ENCODE measurements around the gene CARMIL1.

The CARMIL1 gene

GRCh38 chr6:25417046-25417605 lies 138.0 kb downstream of the CARMIL1 start:
- TF ChIP-seq, protein P1, sequence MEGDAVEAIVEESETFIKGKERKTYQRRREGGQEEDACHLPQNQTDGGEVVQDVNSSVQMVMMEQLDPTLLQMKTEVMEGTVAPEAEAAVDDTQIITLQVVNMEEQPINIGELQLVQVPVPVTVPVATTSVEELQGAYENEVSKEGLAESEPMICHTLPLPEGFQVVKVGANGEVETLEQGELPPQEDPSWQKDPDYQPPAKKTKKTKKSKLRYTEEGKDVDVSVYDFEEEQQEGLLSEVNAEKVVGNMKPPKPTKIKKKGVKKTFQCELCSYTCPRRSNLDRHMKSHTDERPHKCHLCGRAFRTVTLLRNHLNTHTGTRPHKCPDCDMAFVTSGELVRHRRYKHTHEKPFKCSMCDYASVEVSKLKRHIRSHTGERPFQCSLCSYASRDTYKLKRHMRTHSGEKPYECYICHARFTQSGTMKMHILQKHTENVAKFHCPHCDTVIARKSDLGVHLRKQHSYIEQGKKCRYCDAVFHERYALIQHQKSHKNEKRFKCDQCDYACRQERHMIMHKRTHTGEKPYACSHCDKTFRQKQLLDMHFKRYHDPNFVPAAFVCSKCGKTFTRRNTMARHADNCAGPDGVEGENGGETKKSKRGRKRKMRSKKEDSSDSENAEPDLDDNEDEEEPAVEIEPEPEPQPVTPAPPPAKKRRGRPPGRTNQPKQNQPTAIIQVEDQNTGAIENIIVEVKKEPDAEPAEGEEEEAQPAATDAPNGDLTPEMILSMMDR (IDR thresholded peaks at IDR 0.05; ENCODE audit: control insufficient read depth, extremely low read depth, insufficient read depth), result no peak
- no peak for DNase-seq (ENCODE audit: low read depth)
- H3K4me3 ChIP-seq (ENCODE audit: low read depth, low read length), result no peak overlapping the region

- no peak for DNase-seq (ENCODE audit: low read depth)
- H3K4me3 ChIP-seq (ENCODE audit: low read depth, low read length), result no peak overlapping the region
- TF ChIP-seq, protein P1 (IDR thresholded peaks at IDR 0.05; ENCODE audit: control insufficient read depth, extremely low read depth, insufficient read depth), result no peak
These were observed 139.4 kb downstream of the CARMIL1 start for GRCh38 chr6:25418454-25419052.

GRCh38 chr6:25419879-25420278 lies 140.7 kb downstream of the CARMIL1 start:
- H3K4me3 ChIP-seq (ENCODE audit: low read depth, low read length), result no peak overlapping the region
- TF ChIP-seq, protein P1 (IDR thresholded peaks at IDR 0.05; ENCODE audit: control insufficient read depth, extremely low read depth, insufficient read depth), result no peak
- DNase-seq (ENCODE audit: low read depth), result no peak

- no peak overlapping the region for H3K4me3 ChIP-seq (ENCODE audit: low read depth, low read length)
- DNase-seq (ENCODE audit: low read depth), result no peak
- TF ChIP-seq, protein P1 (IDR thresholded peaks at IDR 0.05; ENCODE audit: control insufficient read depth, extremely low read depth, insufficient read depth), result no peak
These were observed 144.2 kb downstream of the CARMIL1 start for GRCh38 chr6:25423358-25423757.

DNA sequence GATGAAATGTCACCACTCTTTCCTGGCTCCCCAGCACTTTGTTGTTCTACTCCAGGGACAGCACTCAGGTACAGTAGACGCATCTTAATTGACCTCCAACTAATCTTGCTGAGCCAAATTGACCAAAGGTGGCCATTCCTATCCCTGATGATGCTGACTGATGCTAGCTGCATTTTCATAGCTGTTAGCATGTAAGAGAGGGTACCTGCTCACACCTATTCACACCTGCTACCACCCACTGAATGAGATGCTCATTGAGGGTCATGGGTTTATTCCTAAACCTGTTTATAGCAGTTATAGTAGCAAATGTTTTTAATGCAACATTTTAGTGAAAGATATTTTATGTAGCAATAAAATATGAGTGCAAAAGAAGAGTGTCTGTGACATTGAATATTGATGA lies 145.1 kb downstream of the CARMIL1 start:
- TF ChIP-seq, protein P1 (IDR thresholded peaks at IDR 0.05; ENCODE audit: control insufficient read depth, extremely low read depth, insufficient read depth), result no peak
- no peak for DNase-seq (ENCODE audit: low read depth)
- H3K4me3 ChIP-seq (ENCODE audit: low read depth, low read length), result no peak overlapping the region

DNA sequence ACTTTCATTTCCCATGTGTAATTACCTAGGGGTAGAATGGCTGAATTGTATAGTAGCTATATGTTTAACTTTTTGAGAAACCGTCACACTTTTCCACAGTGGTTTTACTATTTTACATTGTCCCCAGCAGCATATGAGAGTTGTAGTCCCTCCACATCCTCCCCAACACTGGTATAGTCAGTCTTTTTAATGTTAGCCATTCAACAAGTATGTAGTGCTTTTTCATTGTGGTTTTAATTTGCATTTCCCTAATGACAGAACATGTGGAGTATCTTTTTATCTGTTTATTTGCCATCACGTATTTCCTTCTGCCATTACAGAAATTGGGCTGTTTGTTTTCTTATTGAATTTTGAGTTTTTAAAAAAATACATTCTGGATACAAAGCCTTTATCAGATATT lies 148.4 kb downstream of the CARMIL1 start:
- TF ChIP-seq, protein P1 (IDR thresholded peaks at IDR 0.05; ENCODE audit: control insufficient read depth, extremely low read depth, insufficient read depth), result no peak
- no peak overlapping the region for H3K4me3 ChIP-seq (ENCODE audit: low read depth, low read length)
- no peak for DNase-seq (ENCODE audit: low read depth)

All from LNCaP clone FGC (cell line).